K562 (cell line): ENCODE results near the gene ZBTB43. TPM values are rescaled to one million over a fixed set of nuclear protein-coding genes. Genes with fewer than 3 reads are reported as not detected.
A peak's percentile ranks its signal among the peaks of the same experiment; 100 is the strongest.

Source experiments
- BRF2 ChIP-seq: IDR thresholded peaks from 3 replicates; pipeline ENCODE4 v1.6.1; 2011; ENCODE audit warnings: borderline replicate concordance, mild to moderate bottlenecking; ENCODE audit not compliant: insufficient read length, insufficient read depth
- CBX3 ChIP-seq, 2 experiments: IDR thresholded peaks; 1 replicate in 1 of 2; 2 replicates in 1 of 2; pipeline ENCODE4 v1.6.1; 2012; ENCODE audit warnings: inconsistent platforms in 2 of 2, low read length in 2 of 2, borderline replicate concordance in 1 of 2, control low read depth in 1 of 2
- ELF4 ChIP-seq: fragments of 450-650 bp; formaldehyde crosslinking; IDR thresholded peaks from 2 replicates; pipeline ENCODE4 v1.4.0; 2022; ENCODE audit warnings: missing genetic modification characterization
- ESRRA ChIP-seq: fragments of 450-650 bp; IDR thresholded peaks from 2 replicates; pipeline ENCODE4 v1.6.1; 2014; ENCODE audit warnings: low read depth, mild to moderate bottlenecking, moderate library complexity, borderline replicate concordance
- FOXA3 ChIP-seq, 2 experiments: fragments of 450-650 bp in 1 of 2; sonication (generic) in 1 of 2; formaldehyde crosslinking; IDR thresholded peaks in 1 of 2; conservative IDR thresholded peaks in 1 of 2; 2 replicates each; pipeline versions ENCODE4 v1.4.0 to v1.8.0; 2020 to 2022; ENCODE audit warnings: mild to moderate bottlenecking in 2 of 2, missing genetic modification reagents in 1 of 2
- GTF2E2 ChIP-seq: fragments of 200-800 bp; sonication (Bioruptor generic); IDR thresholded peaks from 2 replicates; pipeline ENCODE4 v1.6.1; 2016; ENCODE audit warnings: missing genetic modification characterization, missing compliant biosample characterization
- MLX ChIP-seq, 2 experiments: fragments of 450-650 bp in 1 of 2; sonication (generic) in 1 of 2; formaldehyde crosslinking; conservative IDR thresholded peaks; 2 replicates each; pipeline versions ENCODE4 v1.4.0 to v1.8.1; 2020 to 2022; ENCODE audit warnings: mild to moderate bottlenecking in 1 of 2, missing genetic modification reagents in 1 of 2
- NR2C2 ChIP-seq, 2 experiments: fragments of 200-800 bp in 1 of 2; sonication (Bioruptor generic) in 1 of 2; sonication (generic) in 1 of 2; formaldehyde crosslinking in 1 of 2; IDR thresholded peaks; 2 replicates each; pipeline versions ENCODE4 v1.6.1 to v1.8.0; 2016 to 2022; ENCODE audit warnings: mild to moderate bottlenecking in 1 of 2, missing compliant biosample characterization in 1 of 2, missing genetic modification characterization in 1 of 2, missing genetic modification reagents in 1 of 2
- RBFOX2 ChIP-seq: fragments of 200-400 bp; formaldehyde crosslinking; IDR thresholded peaks from 2 replicates; pipeline ENCODE4 v1.6.1; 2017; ENCODE audit warnings: low read depth, mild to moderate bottlenecking, low read length, moderate library complexity
- SIX5 ChIP-seq, 2 experiments: IDR thresholded peaks; 2 replicates each; pipeline ENCODE4 v1.6.1; 2011; ENCODE audit warnings: low read length in 2 of 2, borderline replicate concordance in 1 of 2, low read depth in 1 of 2, mild to moderate bottlenecking in 1 of 2, moderate library complexity in 1 of 2; ENCODE audit not compliant: insufficient read depth in 1 of 2
- TAF7 ChIP-seq: fragments of 450-650 bp; IDR thresholded peaks from 2 replicates; pipeline ENCODE4 v1.6.1; 2016; ENCODE audit warnings: missing genetic modification characterization, missing compliant biosample characterization
- ZFP1 ChIP-seq: fragments of 450-650 bp; formaldehyde crosslinking; IDR thresholded peaks from 2 replicates; pipeline ENCODE4 v1.4.0; 2020; ENCODE audit warnings: mild to moderate bottlenecking, mixed read lengths
- ZFX ChIP-seq: sonication (generic); formaldehyde crosslinking; IDR thresholded peaks from 2 replicates; pipeline ENCODE4 v1.8.0; 2022; ENCODE audit warnings: mild to moderate bottlenecking, missing genetic modification reagents, moderate library complexity
- polyA plus RNA-seq, 8 experiments: library from polyadenylated mRNA; depleted of rRNA in 4 of 8; stranded (reverse) in 5 of 8; unstranded in 3 of 8; fragments of >200 nt; fragmentation: Nextera tagmentation in 2 of 8; fragmentation: Illumina TruSeq in 1 of 8; extraction: Ambion mirVana in 2 of 8; extraction: Trizol in 1 of 8; gene quantifications; 2 replicates each; pipeline versions ENCODE4 v1.2.1 to v1.2.3, GENCODE V29; 2011 to 2014; ENCODE audit warnings: inconsistent platforms in 1 of 8, missing spikeins in 1 of 8
- total RNA-seq, 7 experiments: library from RNA; depleted of rRNA in 6 of 7; stranded (reverse); fragments of >200 nt in 6 of 7; fragmentation: Illumina TruSeq in 2 of 7; extraction: Trizol in 2 of 7; gene quantifications; 2 replicates each; pipeline versions ENCODE4 v1.2.1 to v1.2.3, GENCODE V29; 2011 to 2021; ENCODE audit warnings: low replicate concordance in 1 of 7
- TF ChIP-seq, protein P1 (sequence below): sonication (generic); formaldehyde crosslinking; IDR thresholded peaks from 2 replicates; pipeline ENCODE4 v1.8.0; 2023; ENCODE audit warnings: missing genetic modification reagents, mild to moderate bottlenecking, borderline replicate concordance
- TF ChIP-seq, protein P2 (sequence below): fragments of 250-450 bp; sonication (Bioruptor Pico); IDR thresholded peaks from 2 replicates; pipeline ENCODE4 v1.4.0; 2020; ENCODE audit warnings: mild to moderate bottlenecking

ZBTB43 gene
- total and polyA plus RNA-seq, 9 of the 15 experiments (the other 6 are each of a cell fraction or from before 2014, with no cell fraction given), result 3.9 to 17.2 (median 9.1) TPM

DNA sequence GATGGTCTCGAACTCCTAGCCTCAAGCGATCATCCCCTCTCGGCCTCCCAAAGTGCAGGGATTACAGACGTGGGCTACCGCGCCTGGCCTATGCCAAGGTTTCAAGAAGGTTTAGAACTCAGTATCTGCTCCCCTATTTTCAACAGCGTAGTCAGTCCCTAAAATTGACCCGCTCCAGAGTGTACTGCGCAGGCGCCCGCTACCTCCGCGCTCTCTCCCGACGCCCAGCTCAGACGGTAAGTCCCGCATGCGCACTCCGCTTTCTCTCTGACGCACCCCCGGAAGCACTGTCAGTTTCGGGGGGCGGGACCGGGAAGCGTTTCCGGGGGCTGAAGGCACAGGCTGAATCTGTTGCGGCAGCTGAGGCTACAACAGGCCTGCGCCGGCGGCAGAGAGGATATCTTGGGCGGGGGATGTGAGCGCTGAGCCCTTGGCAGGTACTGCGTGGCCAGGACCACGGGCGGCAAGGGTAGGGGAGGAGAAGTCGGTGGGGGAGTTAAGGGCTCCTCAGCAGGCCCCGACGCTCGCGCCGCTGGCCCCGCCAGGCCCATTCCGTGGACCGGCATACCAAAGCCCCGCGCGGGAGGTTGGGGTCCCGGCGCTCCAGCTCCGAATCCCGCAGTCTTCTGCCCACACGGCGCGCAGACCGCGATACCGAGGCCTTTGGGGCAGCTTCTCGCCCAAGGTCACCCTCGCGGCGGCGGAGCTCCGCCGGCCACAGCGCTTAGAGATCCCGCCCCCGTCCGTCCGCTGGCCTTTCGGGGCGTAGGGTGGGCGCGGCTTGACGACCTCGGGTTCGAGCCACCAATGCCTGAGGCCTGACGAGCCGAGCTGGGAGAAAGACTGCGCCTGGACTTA lies at the start of gene ZBTB43 (continued):
- TF ChIP-seq NR2C2 (CRISPR knock-in tag; IDR thresholded peaks at IDR 0.05), result peak; percentile 94
- TF ChIP-seq NR2C2 (tag; IDR thresholded peaks at IDR 0.05), result peak; percentile 99
- no peak for TF ChIP-seq MLX (CRISPR knock-in tag; conservative IDR thresholded peaks at IDR 0.05)
- peak; percentile 53; the same call in 1 of the 2 replicates for TF ChIP-seq ELF4 (CRISPR knock-in tag)
- TF ChIP-seq TAF7 (tag), result peak; percentile 63; the same call in 1 of the 2 replicates
- TF ChIP-seq ESRRA, result peak; percentile 95
- TF ChIP-seq ZFP1 (CRISPR knock-in tag), result no peak
- TF ChIP-seq ZFX (CRISPR knock-in tag), result peak; percentile 97
- peak; percentile 96 for TF ChIP-seq RBFOX2
- TF ChIP-seq CBX3 (IDR thresholded peaks at IDR 0.05; ENCODE audit: borderline replicate concordance in 1 of 2, low read length in 2 of 2), result no peak
- TF ChIP-seq FOXA3 (CRISPR knock-in tag; conservative IDR thresholded peaks at IDR 0.05 in 1 of 2, IDR thresholded peaks at IDR 0.05 in 1 of 2), result 0 out of 4 replicates have a peak, but pooled peaks of 1 of the 2 experiments have one; percentile 40
- TF ChIP-seq, protein P1, sequence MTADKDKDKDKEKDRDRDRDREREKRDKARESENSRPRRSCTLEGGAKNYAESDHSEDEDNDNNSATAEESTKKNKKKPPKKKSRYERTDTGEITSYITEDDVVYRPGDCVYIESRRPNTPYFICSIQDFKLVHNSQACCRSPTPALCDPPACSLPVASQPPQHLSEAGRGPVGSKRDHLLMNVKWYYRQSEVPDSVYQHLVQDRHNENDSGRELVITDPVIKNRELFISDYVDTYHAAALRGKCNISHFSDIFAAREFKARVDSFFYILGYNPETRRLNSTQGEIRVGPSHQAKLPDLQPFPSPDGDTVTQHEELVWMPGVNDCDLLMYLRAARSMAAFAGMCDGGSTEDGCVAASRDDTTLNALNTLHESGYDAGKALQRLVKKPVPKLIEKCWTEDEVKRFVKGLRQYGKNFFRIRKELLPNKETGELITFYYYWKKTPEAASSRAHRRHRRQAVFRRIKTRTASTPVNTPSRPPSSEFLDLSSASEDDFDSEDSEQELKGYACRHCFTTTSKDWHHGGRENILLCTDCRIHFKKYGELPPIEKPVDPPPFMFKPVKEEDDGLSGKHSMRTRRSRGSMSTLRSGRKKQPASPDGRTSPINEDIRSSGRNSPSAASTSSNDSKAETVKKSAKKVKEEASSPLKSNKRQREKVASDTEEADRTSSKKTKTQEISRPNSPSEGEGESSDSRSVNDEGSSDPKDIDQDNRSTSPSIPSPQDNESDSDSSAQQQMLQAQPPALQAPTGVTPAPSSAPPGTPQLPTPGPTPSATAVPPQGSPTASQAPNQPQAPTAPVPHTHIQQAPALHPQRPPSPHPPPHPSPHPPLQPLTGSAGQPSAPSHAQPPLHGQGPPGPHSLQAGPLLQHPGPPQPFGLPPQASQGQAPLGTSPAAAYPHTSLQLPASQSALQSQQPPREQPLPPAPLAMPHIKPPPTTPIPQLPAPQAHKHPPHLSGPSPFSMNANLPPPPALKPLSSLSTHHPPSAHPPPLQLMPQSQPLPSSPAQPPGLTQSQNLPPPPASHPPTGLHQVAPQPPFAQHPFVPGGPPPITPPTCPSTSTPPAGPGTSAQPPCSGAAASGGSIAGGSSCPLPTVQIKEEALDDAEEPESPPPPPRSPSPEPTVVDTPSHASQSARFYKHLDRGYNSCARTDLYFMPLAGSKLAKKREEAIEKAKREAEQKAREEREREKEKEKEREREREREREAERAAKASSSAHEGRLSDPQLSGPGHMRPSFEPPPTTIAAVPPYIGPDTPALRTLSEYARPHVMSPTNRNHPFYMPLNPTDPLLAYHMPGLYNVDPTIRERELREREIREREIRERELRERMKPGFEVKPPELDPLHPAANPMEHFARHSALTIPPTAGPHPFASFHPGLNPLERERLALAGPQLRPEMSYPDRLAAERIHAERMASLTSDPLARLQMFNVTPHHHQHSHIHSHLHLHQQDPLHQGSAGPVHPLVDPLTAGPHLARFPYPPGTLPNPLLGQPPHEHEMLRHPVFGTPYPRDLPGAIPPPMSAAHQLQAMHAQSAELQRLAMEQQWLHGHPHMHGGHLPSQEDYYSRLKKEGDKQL (CRISPR knock-in tag), result 0 out of 2 replicates have a peak, but pooled peaks have one; percentile 68
- TF ChIP-seq, protein P2, sequence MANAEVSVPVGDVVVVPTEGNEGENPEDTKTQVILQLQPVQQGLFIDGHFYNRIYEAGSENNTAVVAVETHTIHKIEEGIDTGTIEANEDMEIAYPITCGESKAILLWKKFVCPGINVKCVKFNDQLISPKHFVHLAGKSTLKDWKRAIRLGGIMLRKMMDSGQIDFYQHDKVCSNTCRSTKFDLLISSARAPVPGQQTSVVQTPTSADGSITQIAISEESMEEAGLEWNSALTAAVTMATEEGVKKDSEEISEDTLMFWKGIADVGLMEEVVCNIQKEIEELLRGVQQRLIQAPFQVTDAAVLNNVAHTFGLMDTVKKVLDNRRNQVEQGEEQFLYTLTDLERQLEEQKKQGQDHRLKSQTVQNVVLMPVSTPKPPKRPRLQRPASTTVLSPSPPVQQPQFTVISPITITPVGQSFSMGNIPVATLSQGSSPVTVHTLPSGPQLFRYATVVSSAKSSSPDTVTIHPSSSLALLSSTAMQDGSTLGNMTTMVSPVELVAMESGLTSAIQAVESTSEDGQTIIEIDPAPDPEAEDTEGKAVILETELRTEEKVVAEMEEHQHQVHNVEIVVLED (CRISPR knock-in tag), result peak; percentile 37; the same call in 1 of the 2 replicates
- no peak for TF ChIP-seq BRF2
- peak; percentile 34; the same call in 1 of the 2 replicates for TF ChIP-seq GTF2E2 (tag)
- TF ChIP-seq SIX5 (IDR thresholded peaks at IDR 0.05; ENCODE audit: borderline replicate concordance in 1 of 2, insufficient read depth in 1 of 2, low read depth in 1 of 2, low read length in 2 of 2), result no peak
